Osteoblast (primary cell): Measurements from ENCODE around the gene NMNAT2. TPM values are rescaled to one million over a fixed set of nuclear protein-coding genes. Genes with fewer than 3 reads are reported as not detected.

Experiments used
- DNase-seq: peaks from one replicate; pipeline ENCODE4 v3.0.0; 2011; ENCODE audit warnings: low spot score, mixed read lengths; ENCODE audit not compliant: insufficient read length; ENCODE audit errors: missing footprints
- H2AFZ ChIP-seq: 2 replicates; pipeline ENCODE4 v1.6.0; 2011; ENCODE audit warnings: mild to moderate bottlenecking, low read length
- H3K27ac ChIP-seq: 2 replicates; pipeline ENCODE4 v1.5.1; 2011; ENCODE audit warnings: mild to moderate bottlenecking, low read depth, low read length, moderate library complexity
- H3K27me3 ChIP-seq: 2 replicates; pipeline ENCODE4 v1.6.0; 2012; ENCODE audit warnings: mild to moderate bottlenecking, control low read depth, inconsistent platforms, low read length, moderate library complexity; ENCODE audit not compliant: insufficient read depth
- H3K36me3 ChIP-seq: 2 replicates; pipeline ENCODE4 v1.5.1; 2011; ENCODE audit warnings: mild to moderate bottlenecking, low read length, control low read depth, moderate library complexity; ENCODE audit not compliant: insufficient read depth
- H3K4me1 ChIP-seq: 2 replicates; pipeline ENCODE4 v1.5.1; 2011; ENCODE audit warnings: mild to moderate bottlenecking, low read length, control low read depth, moderate library complexity; ENCODE audit not compliant: insufficient read depth
- H3K4me2 ChIP-seq: 2 replicates; pipeline ENCODE4 v1.6.0; 2011; ENCODE audit warnings: mild to moderate bottlenecking, low read length; ENCODE audit not compliant: insufficient read depth
- H3K4me3 ChIP-seq: fragments of 200-600 bp; sonication (generic); 3 replicates; pipeline ENCODE4 v1.5.1; 2012; ENCODE audit warnings: mild to moderate bottlenecking, low read length, inconsistent platforms; ENCODE audit not compliant: insufficient read depth
- H3K79me2 ChIP-seq: 2 replicates; pipeline ENCODE4 v1.6.0; 2012; ENCODE audit warnings: mild to moderate bottlenecking, low read length, control low read depth, inconsistent platforms; ENCODE audit not compliant: insufficient read depth
- H3K9me3 ChIP-seq: 2 replicates; pipeline ENCODE4 v1.5.1; 2011; ENCODE audit warnings: low read depth, low read length, control low read depth
- H4K20me1 ChIP-seq: 2 replicates; pipeline ENCODE4 v1.6.0; 2012; ENCODE audit warnings: mild to moderate bottlenecking, low read length, control low read depth; ENCODE audit not compliant: insufficient read depth
- CTCF ChIP-seq: IDR thresholded peaks from 2 replicates; pipeline ENCODE4 v1.5.1; 2011; ENCODE audit warnings: mild to moderate bottlenecking, low read depth, low read length, moderate library complexity; ENCODE audit errors: extremely low read depth
- total RNA-seq: library from RNA; depleted of rRNA; stranded (reverse); fragments of >200 nt; gene quantifications from 2 replicates; pipeline ENCODE4 v1.2.3, GENCODE V29; 2012

Gene NMNAT2
- total RNA-seq, 1 donor: 2.5 TPM

- no peaks in the 10 kb centered on the region for H3K27me3 ChIP-seq
- H3K79me2 ChIP-seq: no peaks in the 10 kb centered on the region
- no peak for TF ChIP-seq CTCF
- H3K4me3 ChIP-seq: no peak overlapping the region
- H2AFZ ChIP-seq: peak overlapping the region; percentile 10
- no peaks in the 10 kb centered on the region for H3K36me3 ChIP-seq
- no peaks in the 10 kb centered on the region for H3K9me3 ChIP-seq
- H3K4me2 ChIP-seq: no peak overlapping the region
- no peak overlapping the region for H3K27ac ChIP-seq
- peaks cover 12% of the 10 kb centered on the region for H3K4me1 ChIP-seq
- DNase-seq: no peak
- no peaks in the 10 kb centered on the region for H4K20me1 ChIP-seq
These were observed 154.1 kb downstream of the NMNAT2 start for GRCh38 chr1:183263886-183264602.

- no peak for DNase-seq
- H3K4me2 ChIP-seq: no peak overlapping the region
- H2AFZ ChIP-seq: peak overlapping the region; percentile 46
- no peaks in the 10 kb centered on the region for H3K36me3 ChIP-seq
- H3K27ac ChIP-seq: no peak overlapping the region
- no peaks in the 10 kb centered on the region for H3K9me3 ChIP-seq
- no peak for TF ChIP-seq CTCF
- no peaks in the 10 kb centered on the region for H3K79me2 ChIP-seq
- H3K27me3 ChIP-seq: no peaks in the 10 kb centered on the region
- H3K4me3 ChIP-seq: no peak overlapping the region
- H4K20me1 ChIP-seq: no peaks in the 10 kb centered on the region
- peaks cover 5% of the 10 kb centered on the region for H3K4me1 ChIP-seq
These were observed 155.5 kb downstream of the NMNAT2 start for GRCh38 chr1:183262628-183263200.

GRCh38 chr1:183259924-183260323 is 158.3 kb downstream of the NMNAT2 start:
- Histone ChIP-seq H3K36me3 (no peaks in the 10 kb centered on the region), H3K9me3 (no peaks in the 10 kb centered on the region)

More at GRCh38 chr1:183259924-183260323, 158.3 kb downstream of the NMNAT2 start:
- Histone ChIP-seq H3K4me2 (no peak overlapping the region), H3K4me1 (no peaks in the 10 kb centered on the region), H3K4me3 (no peak overlapping the region), H4K20me1 (no peaks in the 10 kb centered on the region), H3K27me3 (no peaks in the 10 kb centered on the region), H2AFZ (no peak overlapping the region), H3K79me2 (no peaks in the 10 kb centered on the region), H3K27ac (no peak overlapping the region)
- DNase-seq: no peak
- no peak for TF ChIP-seq CTCF
